H1 (cell line): ENCODE data around the gene ZNG1A. TPM values are rescaled to one million over a fixed set of nuclear protein-coding genes. Genes with fewer than 3 reads are reported as not detected.
A peak's percentile ranks its signal among the peaks of the same experiment; 100 is the strongest.
"Not testable (repeated sequence)": the region's sequence is repeated elsewhere in the genome, so short reads cannot be mapped to it uniquely, and the experiment has no call there.

Experiments
- CTCF ChIA-PET: fragments of 300-600 bp; sonication (Branson Sonifier 250); formaldehyde crosslinking; loops from one replicate; lab custom pipeline; 2021; ENCODE audit not compliant: partially characterized antibody; lab: Charles Lee
- POLR2A ChIA-PET: fragments of 300-600 bp; sonication (Branson Sonifier 250); formaldehyde crosslinking; loops from one replicate; lab custom pipeline; 2021; ENCODE audit warnings: inconsistent platforms; ENCODE audit not compliant: partially characterized antibody; lab: Charles Lee
- DNase-seq, 2 experiments: peaks; one replicate each; pipeline versions ENCODE4 v3.0.0 to v3.0.0-alpha.2; 2010 to 2022; ENCODE audit warnings: low spot score in 2 of 2, low read depth in 1 of 2, mixed read lengths in 1 of 2
- FAIRE-seq: peaks from 2 replicates; lab custom pipeline; 2011; peaks lifted over from hg19 to GRCh38; lab: Jason Lieb, UNC
- H2AFZ ChIP-seq: 2 replicates; pipeline ENCODE4 v1.8.1; 2012; ENCODE audit warnings: low read length, inconsistent platforms
- H2AK5ac ChIP-seq: 2 replicates; pipeline ENCODE4 v1.6.1; 2013; ENCODE audit warnings: low read depth, low read length
- H2BK120ac ChIP-seq: replicated peaks from 2 replicates; pipeline ENCODE3; 2013; ENCODE audit warnings: low read depth, low read length, inconsistent platforms
- H2BK12ac ChIP-seq: 2 replicates; pipeline ENCODE4 v1.6.1; 2013; ENCODE audit warnings: low read depth, low read length
- H2BK15ac ChIP-seq: 2 replicates; pipeline ENCODE4 v1.6.1; 2013; ENCODE audit warnings: low read length
- H2BK20ac ChIP-seq: 2 replicates; pipeline ENCODE4 v1.6.1; 2013; ENCODE audit warnings: low read length
- H2BK5ac ChIP-seq: 2 replicates; pipeline ENCODE4 v1.6.1; 2013; ENCODE audit warnings: low read depth, low read length
- H3K14ac ChIP-seq: 2 replicates; pipeline ENCODE4 v1.6.1; 2013; ENCODE audit warnings: inconsistent platforms; ENCODE audit not compliant: insufficient read length
- H3K18ac ChIP-seq: 2 replicates; pipeline ENCODE4 v1.6.1; 2013; ENCODE audit warnings: low read length; ENCODE audit errors: extremely low read depth
- H3K23ac ChIP-seq: 2 replicates; pipeline ENCODE4 v1.6.1; 2013; ENCODE audit warnings: inconsistent platforms; ENCODE audit not compliant: insufficient read length
- H3K23me2 ChIP-seq: 2 replicates; pipeline ENCODE4 v1.6.1; 2013; ENCODE audit warnings: low read depth, low read length
- H3K27ac ChIP-seq: 2 replicates; pipeline ENCODE4 v1.6.1; 2011; ENCODE audit warnings: low read depth, low read length, inconsistent platforms
- H3K27me3 ChIP-seq, 4 experiments: replicated peaks in 1 of 4; 1 replicate in 1 of 4; 2 replicates in 3 of 4; pipeline versions ENCODE4 v1.6.1 to v1.8.1; 2011 to 2013; ENCODE audit warnings: low read length in 3 of 4, mild to moderate bottlenecking in 3 of 4, inconsistent platforms in 2 of 4, mixed read lengths in 2 of 4, moderate library complexity in 1 of 4; ENCODE audit not compliant: control insufficient read depth in 3 of 4, insufficient read depth in 3 of 4; ENCODE audit errors: extremely low read depth in 1 of 4
- H3K36me3 ChIP-seq, 4 experiments: 2 replicates each; pipeline versions ENCODE4 v1.6.1 to v1.8.1; 2011 to 2013; ENCODE audit warnings: mild to moderate bottlenecking in 4 of 4, low read length in 3 of 4, moderate library complexity in 2 of 4, control low read depth in 1 of 4, inconsistent platforms in 1 of 4; ENCODE audit not compliant: insufficient read depth in 4 of 4, control insufficient read depth in 2 of 4
- H3K4ac ChIP-seq: replicated peaks from 2 replicates; pipeline ENCODE3; 2013; ENCODE audit warnings: low read length, low read depth, mixed read lengths, inconsistent platforms; ENCODE audit not compliant: insufficient read length
- H3K4me1 ChIP-seq, 4 experiments: replicated peaks in 1 of 4; 1 replicate in 1 of 4; 2 replicates in 3 of 4; pipeline versions ENCODE4 v1.6.1 to v1.8.1; 2011 to 2013; ENCODE audit warnings: low read length in 3 of 4, inconsistent platforms in 2 of 4, mixed read lengths in 1 of 4; ENCODE audit not compliant: insufficient read depth in 4 of 4, control insufficient read depth in 3 of 4
- H3K4me2 ChIP-seq, 2 experiments: 2 replicates each; pipeline versions ENCODE4 v1.6.1 to v1.8.1; 2011 to 2013; ENCODE audit warnings: low read depth in 2 of 2, low read length in 2 of 2, control low read depth in 1 of 2, inconsistent platforms in 1 of 2, mild to moderate bottlenecking in 1 of 2; ENCODE audit not compliant: insufficient read depth in 1 of 2
- H3K4me3 ChIP-seq, 4 experiments: fragments of 200-600, 300-600 bp in 1 of 4; sonication (generic), shearing (Covaris generic), sonication (Bioruptor Twin) in 1 of 4; 2 replicates each; pipeline versions ENCODE4 v1.5.1 to v1.8.1; 2011 to 2016; ENCODE audit warnings: low read length in 4 of 4, low read depth in 3 of 4, control low read depth in 2 of 4, inconsistent platforms in 2 of 4, mild to moderate bottlenecking in 2 of 4, mixed read lengths in 1 of 4, moderate library complexity in 1 of 4; ENCODE audit not compliant: insufficient read depth in 2 of 4; ENCODE audit errors: extremely low read depth in 1 of 4
- H3K56ac ChIP-seq: replicated peaks from 2 replicates; pipeline ENCODE3; 2013; ENCODE audit warnings: low read depth, mild to moderate bottlenecking, mixed read lengths, low read length, inconsistent platforms; ENCODE audit not compliant: insufficient read length
- H3K79me1 ChIP-seq: 2 replicates; pipeline ENCODE4 v1.6.1; 2013; ENCODE audit warnings: low read depth, low read length, control low read depth
- H3K79me2 ChIP-seq, 2 experiments: 2 replicates each; pipeline versions ENCODE4 v1.6.1 to v1.8.1; 2012 to 2013; ENCODE audit warnings: low read length in 2 of 2, mild to moderate bottlenecking in 2 of 2, inconsistent platforms in 1 of 2; ENCODE audit not compliant: insufficient read depth in 2 of 2, control insufficient read depth in 1 of 2
- H3K9ac ChIP-seq, 4 experiments: replicated peaks in 1 of 4; 1 replicate in 1 of 4; 2 replicates in 3 of 4; pipeline versions ENCODE4 v1.6.1 to v1.8.1; 2011 to 2013; ENCODE audit warnings: low read depth in 3 of 4, low read length in 3 of 4, control low read depth in 2 of 4, mild to moderate bottlenecking in 2 of 4, moderate library complexity in 2 of 4, inconsistent platforms in 1 of 4; ENCODE audit errors: extremely low read depth in 1 of 4
- H3K9me3 ChIP-seq, 2 experiments: 2 replicates each; pipeline versions ENCODE4 v1.6.1 to v1.8.1; 2012 to 2013; ENCODE audit warnings: mild to moderate bottlenecking in 2 of 2, moderate library complexity in 2 of 2, control low read depth in 1 of 2, inconsistent platforms in 1 of 2, low read depth in 1 of 2, low read length in 1 of 2, mixed read lengths in 1 of 2; ENCODE audit not compliant: insufficient read depth in 2 of 2
- H4K20me1 ChIP-seq, 2 experiments: replicated peaks in 1 of 2; 2 replicates each; pipeline versions ENCODE3 to v1.8.1; 2011 to 2013; ENCODE audit warnings: inconsistent platforms in 2 of 2, low read length in 2 of 2, mild to moderate bottlenecking in 1 of 2; ENCODE audit not compliant: insufficient read depth in 2 of 2, control insufficient read depth in 1 of 2
- H4K5ac ChIP-seq: 2 replicates; pipeline ENCODE4 v1.6.1; 2013; ENCODE audit warnings: low read length, low read depth, mixed read lengths, inconsistent platforms; ENCODE audit not compliant: insufficient read length
- H4K8ac ChIP-seq: 2 replicates; pipeline ENCODE4 v1.8.0; 2013; ENCODE audit warnings: mild to moderate bottlenecking, moderate library complexity, low read length, inconsistent platforms; ENCODE audit not compliant: insufficient read depth; ENCODE audit errors: extremely low read depth
- H4K91ac ChIP-seq: replicated peaks from 2 replicates; pipeline ENCODE3; 2013; ENCODE audit warnings: low read length, mixed read lengths, inconsistent platforms; ENCODE audit not compliant: insufficient read length
- RNF2 ChIP-seq: fragments of 200-900, 300-1000 bp; sonication (generic); IDR thresholded peaks from 2 replicates; pipeline ENCODE4 v1.7.1; 2016; ENCODE audit warnings: borderline replicate concordance, low read depth, mild to moderate bottlenecking, antibody characterized with exemption, low read length; ENCODE audit not compliant: poor library complexity, severe bottlenecking; ENCODE audit errors: missing control alignments
- WGBS, 2 experiments: shearing (Covaris generic) in 1 of 2; methylation state at CpG; one replicate each; pipeline versions ENCODE4 v1.1.6 to v1.1.7; 2013 to 2015; ENCODE audit warnings: low lambda C conversion rate in 2 of 2, mixed read lengths in 2 of 2, inconsistent platforms in 1 of 2, low coverage in 1 of 2, missing lambda C conversion rate in 1 of 2; ENCODE audit not compliant: insufficient replicate concordance in 2 of 2, insufficient coverage in 1 of 2, insufficient read length in 1 of 2; ENCODE audit errors: extremely low coverage in 1 of 2, missing lambda C conversion rate in 1 of 2; 5-methylcytosine and 5-hydroxymethylcytosine counted together
- polyA plus RNA-seq, 7 experiments: library from polyadenylated mRNA; depleted of rRNA in 3 of 7; stranded (reverse) in 5 of 7; unstranded in 2 of 7; fragments of >200 nt in 5 of 7; fragments of 200-250 nt in 2 of 7; gene quantifications; 1 replicate in 5 of 7; 2 replicates in 1 of 7; 4 replicates in 1 of 7; pipeline versions ENCODE4 v1.2.1 to v1.2.3, GENCODE V29; 2011 to 2013; ENCODE audit warnings: missing spikeins in 2 of 7, mixed read lengths in 2 of 7
- total RNA-seq: library from RNA; stranded (reverse); fragmentation: NEBNext Ultra II Directional; extraction: Animal tissue kit (Norgen Biotek cat#: 25700); gene quantifications from 2 replicates; pipeline ENCODE4 v1.2.1, GENCODE V29; 2021

Gene ZNG1A
- total and polyA plus RNA-seq, 2 of the 8 experiments (the other 6 are each of a cell fraction or from before 2014, with no cell fraction given), result 18.2 to 46.5 TPM

- H2BK120ac ChIP-seq, H2BK20ac ChIP-seq, H3K14ac ChIP-seq, H3K18ac ChIP-seq, CTCF ChIA-PET, H3K4me1 ChIP-seq, H3K79me2 ChIP-seq, POLR2A ChIA-PET, DNase-seq, H2BK12ac ChIP-seq, H2AFZ ChIP-seq, H3K79me1 ChIP-seq, H2AK5ac ChIP-seq, H3K9me3 ChIP-seq, H4K20me1 ChIP-seq, H3K4ac ChIP-seq, H2BK5ac ChIP-seq, H3K27ac ChIP-seq, H4K8ac ChIP-seq, H3K23ac ChIP-seq, H3K56ac ChIP-seq, H3K9ac ChIP-seq, H3K36me3 ChIP-seq, FAIRE-seq, H4K5ac ChIP-seq, H3K23me2 ChIP-seq, H2BK15ac ChIP-seq, H4K91ac ChIP-seq: not testable (repeated sequence)
- peak overlapping the region in 1 of 4 experiments; percentile 54; a peak in 1 of 8 replicates for H3K4me3 ChIP-seq
- H3K27me3 ChIP-seq, result peaks cover 35 to 65% (median 50%) of the 10 kb centered on the region in 4 experiments; a peak in 6 of 7 replicates
- WGBS, 2 experiments, result 0% methylated on average over 7 of the region's 11 CpGs; no CpG with 5 or more reads in 1 of the 2 experiments
- TF ChIP-seq RNF2, result peak; percentile 36
- H3K4me2 ChIP-seq, result peak overlapping the region; percentile 70 to 73; a peak in 3 of 4 replicates
Observed at GRCh38 chr9:115118-115451, 63.8 kb downstream of the ZNG1A start.
